Mesothelial cell of epicardium (in vitro differentiated cells): ENCODE results near the gene SNX27. TPM values are rescaled to one million over a fixed set of nuclear protein-coding genes. Genes with fewer than 3 reads are reported as not detected.
A peak's percentile ranks its signal among the peaks of the same experiment; 100 is the strongest.

Experiments used
- DNase-seq, 2 experiments: peaks; one replicate each; pipeline ENCODE4 v3.0.0; 2021; ENCODE audit warnings: low spot score in 2 of 2; ENCODE audit not compliant: unreplicated experiment in 2 of 2
- H3K27ac Mint-ChIP-seq: 2 replicates; pipeline ENCODE4 v1.8.0; 2021; ENCODE audit warnings: mixed read lengths
- H3K27me3 Mint-ChIP-seq: 2 replicates; pipeline ENCODE4 v1.8.0; 2021; ENCODE audit warnings: low read depth, mixed read lengths
- H3K36me3 Mint-ChIP-seq: 2 replicates; pipeline ENCODE4 v1.8.0; 2021; ENCODE audit warnings: mixed read lengths
- H3K4me1 Mint-ChIP-seq: 2 replicates; pipeline ENCODE4 v1.8.0; 2021; ENCODE audit warnings: mixed read lengths
- H3K4me3 Mint-ChIP-seq: 2 replicates; pipeline ENCODE4 v1.8.0; 2021; ENCODE audit warnings: mild to moderate bottlenecking, moderate library complexity, mixed read lengths
- H3K9me3 Mint-ChIP-seq: 2 replicates; pipeline ENCODE4 v1.8.0; 2021; ENCODE audit warnings: mixed read lengths
- CTCF ChIP-seq: fragments of 200-600 bp; sonication (generic); IDR thresholded peaks from one replicate; pipeline ENCODE4 v1.5.0; 2021; ENCODE audit warnings: antibody characterized with exemption; ENCODE audit not compliant: unreplicated experiment
- total RNA-seq: library from RNA; stranded (reverse); gene quantifications from 3 replicates; pipeline ENCODE4 v1.2.1, GENCODE V29; 2021

Gene SNX27
- total RNA-seq, 1 donor from 2014 or later: 44.0 TPM

- Mint-ChIP-seq H3K27ac (no peak overlapping the region), H3K4me3 (no peak overlapping the region), H3K9me3 (no peaks in the 10 kb centered on the region), H3K4me1 (peaks cover 22% of the 10 kb centered on the region), H3K36me3 (peaks cover 13% of the 10 kb centered on the region), H3K27me3 (no peaks in the 10 kb centered on the region)
- TF ChIP-seq CTCF: no peak
- no peak for DNase-seq
Observed at GRCh38 chr1:151581451-151581850, 30.4 kb upstream of the SNX27 start.

- Mint-ChIP-seq H3K27ac (no peak overlapping the region), H3K36me3 (peaks cover 13% of the 10 kb centered on the region), H3K4me3 (no peak overlapping the region), H3K9me3 (no peaks in the 10 kb centered on the region), H3K4me1 (peaks cover 25% of the 10 kb centered on the region), H3K27me3 (no peaks in the 10 kb centered on the region)
- TF ChIP-seq CTCF: no peak
- DNase-seq: no peak
Observed at GRCh38 chr1:151581921-151582320, 29.9 kb upstream of the SNX27 start.

- peaks cover 13% of the 10 kb centered on the region for H3K36me3 Mint-ChIP-seq
- H3K27me3 Mint-ChIP-seq: no peaks in the 10 kb centered on the region
- no peak for DNase-seq
- TF ChIP-seq CTCF: no peak
- no peaks in the 10 kb centered on the region for H3K9me3 Mint-ChIP-seq
- no peak overlapping the region for H3K4me3 Mint-ChIP-seq
- no peak overlapping the region for H3K27ac Mint-ChIP-seq
- peaks cover 25% of the 10 kb centered on the region for H3K4me1 Mint-ChIP-seq
Observed at GRCh38 chr1:151583796-151584195, 28.1 kb upstream of the SNX27 start.

GRCh38 chr1:151584278-151584677, 27.6 kb upstream of the SNX27 start:
- Mint-ChIP-seq H3K27me3 (no peaks in the 10 kb centered on the region), H3K27ac (peak overlapping the region; percentile 43), H3K4me3 (no peak overlapping the region), H3K36me3 (peaks cover 13% of the 10 kb centered on the region), H3K4me1 (peaks cover 25% of the 10 kb centered on the region), H3K9me3 (no peaks in the 10 kb centered on the region)
- DNase-seq: no peak
- TF ChIP-seq CTCF: no peak

- H3K36me3 Mint-ChIP-seq: peaks cover 10% of the 10 kb centered on the region
- H3K4me3 Mint-ChIP-seq: no peak overlapping the region
- no peak for DNase-seq
- no peak for TF ChIP-seq CTCF
- no peaks in the 10 kb centered on the region for H3K9me3 Mint-ChIP-seq
- no peaks in the 10 kb centered on the region for H3K27me3 Mint-ChIP-seq
- peak overlapping the region; percentile 43 for H3K27ac Mint-ChIP-seq
- H3K4me1 Mint-ChIP-seq: peaks cover 25% of the 10 kb centered on the region
Observed at GRCh38 chr1:151584780-151585179, 27.1 kb upstream of the SNX27 start.

- Mint-ChIP-seq H3K9me3 (peaks cover 5% of the 10 kb centered on the region), H3K27ac (peak overlapping the region; percentile 87), H3K27me3 (no peaks in the 10 kb centered on the region), H3K36me3 (peaks cover 5% of the 10 kb centered on the region), H3K4me3 (no peak overlapping the region), H3K4me1 (peaks cover 25% of the 10 kb centered on the region)
- no peak for TF ChIP-seq CTCF
- DNase-seq: no peak
Observed at GRCh38 chr1:151585622-151586021, 26.2 kb upstream of the SNX27 start.
